ENCODE measurements around the gene ANKRD60.

The ANKRD60 gene, protein sequence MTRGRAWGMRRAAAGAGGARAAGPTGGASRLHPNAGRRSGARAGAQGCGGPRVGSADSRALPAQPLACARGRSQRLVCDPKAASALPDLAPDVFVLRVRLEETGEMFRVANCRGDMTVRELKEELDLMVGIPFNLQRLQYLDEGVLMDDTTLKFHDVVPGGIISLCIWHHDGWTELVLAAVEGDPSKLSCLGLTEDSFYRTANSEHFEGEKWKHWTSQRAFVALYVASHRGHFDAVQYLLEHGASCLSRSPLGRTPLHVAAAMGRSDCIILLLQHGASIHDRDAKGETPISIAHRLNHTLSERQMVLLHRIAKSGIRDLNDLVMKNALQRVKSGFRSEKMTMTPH

DNA sequence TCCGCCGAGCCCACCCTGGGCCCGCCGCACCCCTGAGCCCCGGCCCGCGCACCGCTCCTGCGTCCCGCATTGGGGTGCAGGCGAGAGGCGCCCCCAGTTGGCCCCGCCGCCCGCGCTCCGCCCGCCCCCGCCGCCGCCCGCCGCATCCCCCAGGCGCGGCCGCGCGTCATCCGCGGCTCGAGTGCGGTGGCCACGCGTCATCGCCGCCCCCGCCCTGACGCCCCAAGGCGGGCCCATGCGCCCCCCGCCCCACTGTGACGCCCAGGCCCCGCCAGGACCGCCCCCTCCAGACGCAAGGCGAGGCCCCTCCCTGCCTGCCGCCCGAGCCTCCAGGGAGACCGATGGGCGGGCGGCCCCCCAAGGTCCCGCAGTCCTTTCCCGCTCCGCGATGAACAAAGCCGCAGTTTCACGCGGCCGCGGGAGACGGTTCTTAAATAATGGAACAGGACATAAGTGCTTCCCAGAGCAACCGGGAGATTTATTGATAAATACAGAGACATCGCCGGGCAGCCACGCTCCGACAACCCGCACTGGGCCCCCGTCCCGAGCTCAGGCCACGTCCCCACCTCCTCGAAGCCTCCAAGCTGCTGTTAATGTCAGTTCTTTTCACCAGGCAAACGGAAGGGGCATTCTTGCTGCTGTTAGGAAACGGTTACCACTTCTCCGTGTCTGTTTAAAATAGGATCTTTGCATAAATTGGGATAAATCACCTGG, at the start of gene ANKRD60:
ANKRD60 (minus strand) TSS at position 170 of the 714 bp plus-strand sequence; CDS start at position 170, 0 bp downstream.
- FAIRE-seq, result no peak

DNA sequence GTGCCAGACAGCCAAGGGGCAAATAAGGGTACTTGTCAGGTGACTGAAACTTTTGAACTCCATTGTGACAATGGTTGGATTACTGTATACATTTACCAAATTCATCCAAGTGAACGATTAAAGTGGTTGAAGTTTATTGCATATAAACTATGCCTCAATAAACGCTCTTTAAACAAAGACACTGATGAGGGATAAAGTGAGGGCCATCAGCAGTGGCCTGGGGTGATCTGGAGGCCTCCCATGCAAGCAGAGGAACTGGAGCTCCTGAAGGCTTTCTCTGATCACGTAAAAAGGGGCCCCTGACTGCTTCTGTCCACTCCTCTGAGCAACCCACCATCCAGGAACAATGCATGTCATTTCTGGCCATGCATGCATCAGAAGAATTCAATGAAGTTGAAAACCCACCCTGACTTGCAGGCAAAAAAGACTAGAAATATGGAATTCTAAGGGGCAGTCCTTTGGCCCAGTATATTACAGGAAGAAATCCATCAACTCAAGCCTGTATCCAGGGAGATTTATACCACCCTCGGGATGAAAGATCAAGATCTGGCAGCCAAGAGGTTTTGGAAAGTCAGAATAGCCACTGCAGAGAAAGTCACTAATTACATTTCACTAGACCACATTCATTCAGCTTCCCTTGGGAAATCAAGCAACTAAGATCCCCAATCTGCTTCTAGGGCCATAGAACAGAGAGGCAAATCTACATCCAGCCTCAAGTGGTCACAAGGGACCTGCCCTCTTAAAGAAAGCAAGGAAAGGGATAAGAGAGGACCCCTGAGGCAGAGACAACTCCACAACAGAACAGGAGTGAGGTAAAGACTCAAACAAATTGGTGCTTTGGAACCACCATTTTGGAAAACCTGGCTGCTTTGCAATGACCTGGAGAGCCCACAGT, 49.4 kb upstream of the ANKRD60 start:
- no peak for FAIRE-seq

DNA sequence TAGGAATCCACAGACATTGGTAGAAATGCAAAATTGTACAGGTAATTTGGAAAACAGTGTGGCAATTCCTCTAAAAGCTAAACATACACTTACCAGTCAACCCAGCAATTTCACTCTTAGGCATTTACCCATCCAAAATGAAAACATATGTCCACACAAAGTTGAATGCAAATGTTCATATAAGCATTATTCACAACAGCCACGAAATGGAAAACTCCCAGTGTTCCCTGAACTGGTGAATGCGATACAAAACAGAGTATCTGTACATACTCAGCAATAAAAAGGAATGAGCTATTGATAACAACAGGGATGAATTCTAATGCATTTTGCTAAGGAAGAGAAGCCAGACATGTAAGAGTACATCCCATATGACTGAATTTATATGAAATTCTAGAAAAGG, 48.7 kb upstream of the ANKRD60 start:
- FAIRE-seq, result no peak

DNA sequence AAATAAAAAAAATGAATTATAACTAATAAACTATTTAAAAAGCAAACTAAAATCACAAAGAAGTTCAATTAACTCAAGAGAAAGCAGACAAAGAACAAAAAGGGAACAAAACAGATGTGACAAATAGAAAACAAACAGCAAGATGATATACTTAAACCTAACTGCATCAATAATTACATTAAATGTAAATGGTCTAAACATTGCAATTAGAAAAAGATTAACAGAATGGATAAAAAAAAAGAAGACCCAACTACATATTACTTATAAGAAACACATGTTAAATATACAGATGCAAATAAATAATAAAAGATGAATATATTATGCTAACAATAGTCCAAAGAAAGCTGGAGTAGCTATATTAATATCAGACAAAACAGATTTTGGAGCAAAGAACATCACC, 45.9 kb upstream of the ANKRD60 start:
- FAIRE-seq, result no peak

DNA sequence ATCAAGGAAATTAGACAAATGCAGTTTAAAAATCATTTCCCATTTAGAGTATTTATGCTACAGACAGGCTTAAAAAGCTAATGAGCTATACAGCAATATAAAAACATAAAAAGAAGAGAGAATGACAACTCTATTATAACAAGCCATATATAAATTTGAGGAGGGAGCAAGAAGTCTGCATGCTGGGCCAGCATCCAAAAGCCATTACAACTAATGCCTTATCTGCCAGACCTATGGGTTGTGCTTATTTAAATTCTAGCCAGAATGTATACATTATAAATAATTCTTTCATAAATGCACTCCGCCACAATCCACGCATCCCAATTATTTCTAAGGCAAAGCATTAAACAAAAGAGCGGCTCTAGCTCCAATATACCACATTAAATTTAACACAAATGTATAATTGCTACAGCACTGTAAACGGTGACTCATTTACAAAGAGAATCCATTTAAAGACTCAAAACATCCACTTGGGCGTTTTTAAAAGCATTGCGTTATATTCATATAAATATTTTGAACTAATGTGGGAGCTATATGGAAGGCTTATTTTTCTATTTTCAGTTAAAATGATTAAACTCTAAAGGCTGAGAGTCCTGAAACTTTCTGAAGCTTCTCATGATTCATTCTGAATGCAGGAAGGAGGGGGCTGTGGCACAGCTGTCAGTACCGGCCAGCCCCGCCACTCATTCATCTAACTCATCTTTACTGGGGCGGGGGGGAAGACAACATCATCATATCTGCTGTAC, 43.3 kb upstream of the ANKRD60 start:
- FAIRE-seq, result no peak

DNA sequence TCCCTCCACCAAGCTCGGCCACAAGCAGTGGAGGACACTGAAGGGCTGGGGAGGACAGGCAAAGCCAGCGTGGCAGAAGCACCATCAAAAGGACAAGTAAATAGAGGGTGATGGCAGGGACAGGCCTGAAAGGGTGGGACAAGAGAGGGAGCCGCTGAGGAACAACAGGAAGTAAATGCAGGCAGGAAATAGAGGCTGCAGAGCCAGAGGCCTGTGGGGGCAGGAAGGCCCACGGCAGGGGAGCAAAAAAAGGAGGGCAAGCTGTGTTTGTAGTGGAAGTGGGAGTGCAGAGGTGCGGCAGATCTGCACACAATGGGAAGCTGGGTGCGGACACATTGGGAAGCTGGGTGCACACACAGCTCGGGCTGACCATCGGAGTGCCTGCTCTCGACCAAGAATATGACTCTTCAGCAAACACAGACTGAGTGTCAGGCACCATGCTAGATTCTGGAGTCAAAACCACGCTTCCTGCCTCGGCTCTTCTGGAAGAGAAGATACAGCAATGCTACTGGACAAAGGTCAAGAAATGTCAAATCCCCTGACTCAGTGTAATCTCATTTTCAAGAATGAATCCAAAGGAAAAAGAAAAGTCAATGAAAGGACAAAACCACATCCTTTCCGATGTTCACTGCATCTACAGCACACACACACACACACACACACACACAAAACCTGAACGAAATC, 40.6 kb upstream of the ANKRD60 start:
- no peak for FAIRE-seq

DNA sequence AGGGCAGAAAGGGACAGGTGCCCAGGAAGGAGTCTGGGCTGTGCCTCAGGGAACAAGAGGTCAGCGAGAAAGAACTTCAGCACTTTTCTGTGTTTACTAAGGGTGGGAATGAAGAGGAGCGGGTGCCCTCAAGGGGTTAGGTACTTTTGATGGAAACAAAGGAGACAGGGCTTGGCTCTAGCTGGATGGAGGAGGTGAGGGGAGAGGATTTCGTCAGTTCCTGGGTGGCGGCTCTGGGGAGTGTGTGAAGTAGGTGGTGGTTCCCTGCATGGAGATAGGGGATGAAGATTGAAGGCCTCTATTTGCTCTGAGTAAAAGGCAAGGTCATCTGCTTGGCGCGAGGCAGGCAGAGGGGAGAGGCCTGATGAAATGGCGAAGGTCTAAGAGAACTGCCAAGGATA, 40.0 kb upstream of the ANKRD60 start:
- FAIRE-seq, result no peak

DNA sequence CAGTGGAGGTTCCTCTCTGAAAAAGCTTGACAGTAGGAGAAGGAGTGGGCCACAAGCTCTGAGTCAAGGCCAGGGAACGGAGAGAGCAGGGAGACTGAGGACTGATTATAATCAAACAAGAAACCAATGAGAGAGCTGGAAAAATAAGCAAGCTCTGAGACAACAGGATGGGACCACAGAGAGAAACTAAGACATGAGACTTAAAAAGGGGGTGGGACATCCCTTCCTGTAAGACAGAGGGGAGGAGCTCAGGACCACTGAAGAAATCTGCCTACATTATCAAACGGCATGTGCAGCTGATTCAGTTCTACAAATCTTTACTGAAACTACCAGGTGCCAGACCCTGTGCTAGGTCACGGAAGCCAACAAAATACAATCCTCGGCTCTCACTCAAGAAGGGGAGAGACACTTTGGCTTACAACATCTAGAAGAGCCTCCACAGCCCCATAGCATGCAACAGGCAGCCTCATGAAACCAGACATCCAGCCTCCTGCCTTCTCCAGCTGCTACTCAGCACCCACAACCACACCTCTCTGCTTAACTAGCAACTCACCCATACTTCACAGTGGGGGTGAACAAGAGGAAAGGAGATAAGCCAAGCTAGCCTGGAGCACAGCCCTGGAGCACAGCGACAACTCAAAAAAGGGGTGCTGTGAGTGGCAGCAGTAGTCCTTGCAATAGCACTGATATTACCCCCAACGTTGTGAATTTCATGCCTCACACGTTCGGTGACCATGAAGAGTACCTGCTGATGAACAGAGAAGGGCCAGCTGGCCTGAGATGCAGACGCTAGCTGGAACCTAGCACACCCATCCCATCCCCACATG, 39.1 kb upstream of the ANKRD60 start:
- no peak for FAIRE-seq

DNA sequence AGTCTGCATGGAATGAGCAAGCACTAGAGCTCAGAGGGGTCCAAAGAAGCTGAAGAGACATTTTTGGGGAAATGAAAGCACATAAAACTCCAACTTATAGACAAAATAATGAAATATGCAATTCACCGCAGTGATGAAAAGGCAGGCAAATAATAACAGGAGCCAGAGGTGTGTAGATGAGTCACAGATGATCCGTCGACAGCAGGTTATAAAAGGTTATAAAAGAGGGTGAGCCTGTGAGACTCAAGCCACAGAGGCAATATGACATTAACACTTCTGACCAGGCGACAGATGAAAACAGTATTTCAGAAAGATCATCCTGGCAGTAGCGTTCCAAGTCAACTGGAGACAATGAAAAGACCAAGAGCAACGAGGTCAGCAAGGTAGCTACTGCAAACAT, 35.8 kb upstream of the ANKRD60 start:
- no peak for FAIRE-seq

DNA sequence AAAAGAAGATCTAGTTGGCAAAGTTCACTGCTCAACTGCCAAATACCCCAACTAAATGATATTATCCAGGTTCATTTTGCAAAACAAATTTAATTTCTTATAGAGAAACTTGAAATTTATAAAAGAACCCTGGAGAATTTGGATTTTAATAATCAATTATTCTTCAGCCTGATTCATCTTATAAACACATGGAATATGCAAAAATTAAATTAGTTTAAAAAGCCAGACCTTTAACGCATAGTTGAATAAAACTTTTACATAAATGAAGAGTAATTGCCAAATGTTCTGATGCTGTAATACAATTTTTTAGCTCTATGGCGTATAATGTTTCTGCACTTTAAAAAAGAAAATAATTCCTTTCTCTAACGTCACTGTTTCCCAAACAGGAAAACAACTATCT, 33.2 kb upstream of the ANKRD60 start:
- no peak for FAIRE-seq

DNA sequence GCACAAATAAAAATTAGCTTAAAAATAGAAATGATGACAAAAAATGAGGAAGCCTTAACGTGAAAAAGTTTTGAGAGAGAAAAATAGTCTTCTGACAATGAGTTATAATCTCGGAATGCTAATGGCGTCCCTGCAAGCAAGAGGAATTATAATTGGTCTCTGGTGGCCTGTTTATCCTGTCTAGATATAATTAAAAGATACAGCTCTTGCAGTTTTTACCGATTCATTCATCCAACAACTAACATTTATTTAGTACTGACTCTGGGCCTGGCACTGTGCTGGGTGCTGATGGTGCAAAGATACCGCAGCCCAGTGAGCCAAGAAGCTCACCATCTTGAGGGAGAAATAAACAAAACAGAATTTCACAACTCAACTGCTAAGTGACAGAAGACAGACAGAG, 31.6 kb upstream of the ANKRD60 start:
- no peak for FAIRE-seq

DNA sequence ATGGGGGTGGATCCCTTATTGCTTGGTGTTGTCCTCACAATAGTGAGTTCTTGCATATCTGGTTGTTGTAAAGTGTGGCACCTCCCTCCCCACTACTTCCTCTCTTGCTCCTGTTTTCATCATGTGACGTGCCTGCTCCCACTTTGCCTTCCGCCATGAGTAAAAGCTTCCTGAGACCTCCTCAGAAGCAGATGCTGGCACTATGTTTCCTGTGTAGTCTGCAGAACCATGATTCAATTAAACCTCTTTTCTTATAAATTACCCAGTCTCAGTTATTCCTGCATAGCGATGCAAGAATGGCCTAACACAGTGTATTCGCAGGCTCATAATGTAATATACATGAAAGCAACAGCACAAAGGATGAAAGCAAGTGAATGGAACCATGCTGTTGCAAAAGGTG, 28.4 kb upstream of the ANKRD60 start:
- no peak for FAIRE-seq

DNA sequence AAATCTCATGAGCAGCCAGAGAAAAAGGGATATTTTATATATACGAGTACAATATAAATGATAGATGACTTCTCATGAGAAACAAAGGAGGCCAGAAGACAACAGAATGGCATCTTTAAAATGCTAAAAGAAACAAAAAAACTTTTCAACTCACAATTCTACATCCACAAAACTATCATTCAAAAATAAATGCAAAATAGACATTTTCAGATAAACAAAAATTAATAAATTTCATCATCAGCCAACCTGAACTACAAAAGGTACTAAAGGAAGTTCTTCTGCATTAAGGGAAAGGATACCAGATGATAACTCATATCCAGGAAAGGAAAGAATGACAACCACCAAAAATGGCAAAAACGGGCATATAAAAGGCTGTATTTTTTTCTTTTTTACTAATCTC, 27.9 kb upstream of the ANKRD60 start:
- no peak for FAIRE-seq

DNA sequence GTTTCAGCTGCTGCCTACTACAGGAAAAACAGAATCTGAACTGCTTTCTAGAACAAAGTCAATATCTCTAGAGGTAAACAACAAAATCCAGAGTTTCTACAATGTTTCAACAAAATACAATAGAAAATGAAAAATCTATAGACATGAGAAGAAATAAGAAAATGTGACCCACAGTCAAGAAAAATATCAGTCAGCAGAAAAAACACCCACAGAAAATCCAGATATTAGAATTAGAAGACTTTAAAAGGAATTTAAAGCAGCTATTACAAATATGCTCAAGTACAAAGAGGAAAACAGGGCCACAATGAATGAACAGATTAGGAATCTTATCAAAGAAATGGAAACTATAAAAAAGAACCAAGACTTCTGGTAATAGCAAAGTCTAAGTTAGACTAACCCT, 26.4 kb upstream of the ANKRD60 start:
- FAIRE-seq, result no peak

DNA sequence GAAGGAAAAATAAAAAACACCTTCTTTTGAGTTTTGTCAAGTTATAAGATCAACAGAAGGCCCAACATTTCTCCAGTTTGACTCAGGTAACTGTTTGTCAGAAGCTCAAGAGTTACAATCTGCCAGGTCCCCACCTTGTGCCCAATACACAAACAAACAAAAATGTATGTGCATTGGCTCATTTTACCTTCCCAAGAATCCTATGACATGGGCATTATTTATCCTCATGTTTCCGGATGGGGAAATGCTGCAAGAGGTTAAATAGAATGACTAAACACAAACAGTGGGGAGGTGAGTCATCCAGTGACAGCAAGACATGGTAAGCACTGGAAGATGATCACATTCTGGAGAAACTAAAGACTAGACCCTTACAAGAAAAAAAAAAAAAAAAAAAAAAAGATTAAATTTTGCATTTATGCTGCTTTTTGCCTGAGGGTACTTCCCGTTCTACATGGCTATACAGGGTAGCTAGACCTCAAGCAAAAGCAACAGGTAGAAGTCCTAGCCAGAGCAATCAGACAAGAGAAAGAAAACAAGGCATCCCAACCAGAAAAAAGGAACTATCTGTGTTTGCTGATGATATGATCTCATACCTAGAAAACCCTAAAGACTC, 23.6 kb upstream of the ANKRD60 start:
- FAIRE-seq, result no peak

DNA sequence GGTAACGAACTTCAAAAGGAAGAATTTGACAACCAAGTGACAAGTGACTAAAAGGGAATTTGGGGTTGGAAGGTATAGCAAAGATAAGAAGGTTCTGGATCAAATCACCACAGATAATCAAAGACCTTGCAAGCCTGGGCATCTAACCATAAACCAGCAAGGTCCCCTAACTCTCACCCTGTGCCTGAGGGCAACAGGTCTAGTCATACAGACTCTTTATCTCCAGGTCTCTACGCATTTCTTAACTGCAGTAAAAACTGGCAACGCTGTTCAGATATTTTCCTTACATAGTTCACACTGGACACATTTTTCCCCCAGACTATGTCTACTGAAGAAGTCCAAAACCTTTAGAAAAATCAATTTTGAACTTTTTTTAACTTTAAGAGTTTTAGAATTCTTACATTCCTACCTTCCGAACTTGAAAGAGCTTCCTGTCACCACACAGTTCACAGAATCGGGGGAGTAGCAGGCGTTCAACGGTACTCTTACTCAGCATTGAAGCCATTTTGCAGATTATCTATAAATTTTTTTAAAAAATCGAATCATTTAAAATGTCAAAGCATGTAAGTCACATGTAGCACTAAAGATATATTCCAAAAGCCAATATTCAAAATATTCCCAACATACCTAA, 23.0 kb upstream of the ANKRD60 start:
- no peak for FAIRE-seq

DNA sequence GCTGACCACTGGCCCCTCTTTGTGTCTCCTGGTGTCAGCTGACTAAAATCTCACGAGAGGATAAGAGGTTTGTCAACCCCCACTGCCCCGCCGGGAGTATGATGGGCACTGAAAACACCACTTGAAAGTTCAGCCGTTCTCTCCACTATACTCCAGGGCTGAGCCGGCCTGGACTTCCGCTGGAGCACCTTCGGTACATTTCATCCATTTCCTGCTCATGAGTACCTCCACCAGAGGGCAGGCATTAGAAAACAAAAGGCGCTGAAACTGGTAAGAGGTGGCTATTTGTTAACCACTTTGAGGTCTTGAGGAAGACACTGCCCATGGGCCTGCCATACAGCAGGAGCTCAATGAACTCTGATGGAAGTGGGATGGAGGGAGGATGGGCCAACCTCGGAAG, 17.9 kb upstream of the ANKRD60 start:
- FAIRE-seq, result no peak

DNA sequence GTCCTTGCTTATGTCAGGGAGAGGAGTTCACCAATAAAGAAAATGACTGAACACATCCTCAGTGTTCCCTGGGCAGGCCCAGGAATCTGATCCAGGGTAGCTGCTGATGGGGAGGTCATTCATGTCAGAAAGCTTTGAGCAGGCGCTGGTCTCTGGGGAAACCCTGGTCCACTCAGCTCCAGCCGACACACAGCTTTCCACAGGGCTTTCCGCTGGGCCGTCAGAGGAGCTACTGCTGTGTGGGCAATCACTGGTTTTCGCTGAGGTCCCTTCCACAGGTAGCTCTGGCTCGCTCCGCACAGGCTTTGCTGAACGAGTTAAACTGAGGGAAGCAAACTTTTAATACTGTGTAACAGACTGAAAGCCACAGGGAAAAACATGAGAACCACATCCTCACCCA, 17.5 kb upstream of the ANKRD60 start:
- FAIRE-seq, result no peak

DNA sequence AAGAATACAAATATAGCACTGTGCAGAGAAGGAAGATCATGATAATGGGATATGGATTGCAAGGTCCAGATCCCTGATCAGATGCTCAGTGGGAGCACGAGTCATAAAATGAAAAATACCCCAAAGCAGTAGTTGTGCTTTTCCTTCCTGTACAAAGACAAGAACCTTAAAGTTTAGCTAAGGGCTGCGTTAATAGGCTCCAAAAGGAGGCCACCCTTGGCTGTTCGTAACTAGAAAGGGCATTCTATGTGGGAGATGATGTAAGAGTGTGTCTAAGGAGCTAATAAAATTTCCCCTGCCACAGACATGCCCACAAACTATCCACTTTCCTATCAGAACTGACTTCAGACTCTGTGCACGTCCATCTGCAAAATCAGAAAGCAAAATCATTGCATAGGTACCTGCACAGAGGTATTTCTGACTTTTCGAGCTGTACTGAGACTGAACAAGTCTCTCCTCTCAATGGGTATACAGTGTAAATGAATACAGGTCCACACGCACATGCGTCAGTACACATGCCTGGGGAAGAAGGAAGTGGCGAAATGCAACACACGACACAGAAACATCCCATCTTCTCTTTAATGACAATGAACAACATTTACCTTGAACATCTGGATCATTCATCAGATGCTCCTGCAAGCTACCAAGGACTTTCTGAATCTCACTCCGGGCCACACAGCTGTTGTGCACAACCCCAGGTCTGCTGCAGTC, 16.9 kb upstream of the ANKRD60 start:
- no peak for FAIRE-seq
